HCT116 (cell line): Measurements from ENCODE around the gene REPS2. TPM values are rescaled to one million over a fixed set of nuclear protein-coding genes. Genes with fewer than 3 reads are reported as not detected.

Experiments
- ATAC-seq: fragments of 200-7000 bp; cut with Tn5 transposase; 2 replicates; pipeline ENCODE4 v1.9.1; 2020; ENCODE audit warnings: mild to moderate bottlenecking, moderate library complexity
- BruUV-seq: library from RNA; stranded (reverse); fragments of 400-500 nt; replicated peaks from 2 replicates; lab custom pipeline; 2021; lab: Mats Ljungman, UMichigan
- CTCF ChIA-PET: fragments of 300-600 bp; sonication (Branson Sonifier 250); formaldehyde crosslinking; loops from one replicate; lab custom pipeline; 2021; ENCODE audit warnings: antibody characterized with exemption; lab: Charles Lee
- POLR2A ChIA-PET: fragments of 300-600, 350-600 bp; sonication (Branson Sonifier 250); formaldehyde crosslinking; loops from one replicate; lab custom pipeline; 2021; ENCODE audit warnings: antibody characterized with exemption; lab: Charles Lee
- RAD21 ChIA-PET, 2 experiments: fragments of 300-600 bp; sonication (Branson Sonifier 250); formaldehyde crosslinking; loops; one replicate each; lab custom pipeline; 2023; ENCODE audit warnings: low total read pairs in 2 of 2; ENCODE audit not compliant: uncharacterized antibody in 2 of 2, unreplicated experiment in 2 of 2, low non-redundant PET in 1 of 2; lab: Charles Lee
- DNase-seq: peaks from one replicate; pipeline ENCODE4 v3.0.0-alpha.2; 2010; ENCODE audit warnings: low read depth, low spot score
- H2AFZ ChIP-seq: fragments of 200-600 bp; shearing (Covaris generic), sonication (generic); 2 replicates; pipeline ENCODE4 v1.6.1; 2017; ENCODE audit warnings: low read depth, mixed run types, mixed read lengths, antibody characterized with exemption, low read length; ENCODE audit not compliant: poor library complexity, severe bottlenecking
- H3K27ac ChIP-seq: 2 replicates; pipeline ENCODE4 v1.5.1; 2012; ENCODE audit warnings: low read depth, low read length
- H3K27me3 ChIP-seq: fragments of 200-600 bp; sonication (generic); 2 replicates; pipeline ENCODE4 v1.6.1; 2016; ENCODE audit warnings: mixed run types, low read length, mixed read lengths; ENCODE audit not compliant: insufficient read depth
- H3K36me3 ChIP-seq, 2 experiments: fragments of 200-500 bp in 1 of 2; fragments of 200-600 bp in 1 of 2; sonication (Bioruptor generic) in 1 of 2; sonication (generic) in 1 of 2; 2 replicates each; pipeline versions ENCODE4 v1.5.1 to v1.6.1; 2014 to 2016; ENCODE audit warnings: low read length in 2 of 2, inconsistent platforms in 1 of 2, mixed read lengths in 1 of 2, mixed run types in 1 of 2; ENCODE audit not compliant: insufficient read depth in 2 of 2, control insufficient read depth in 1 of 2
- H3K4me1 ChIP-seq, 2 experiments: fragments of 200-600 bp in 1 of 2; sonication (generic) in 1 of 2; 2 replicates each; pipeline versions ENCODE4 v1.5.1 to v1.6.1; 2012 to 2017; ENCODE audit warnings: low read length in 2 of 2, inconsistent platforms in 1 of 2, mild to moderate bottlenecking in 1 of 2, mixed read lengths in 1 of 2, mixed run types in 1 of 2, moderate library complexity in 1 of 2; ENCODE audit not compliant: insufficient read depth in 2 of 2, control insufficient read depth in 1 of 2
- H3K4me2 ChIP-seq: fragments of 200-600 bp; sonication (generic); 2 replicates; pipeline ENCODE4 v1.6.1; 2017; ENCODE audit warnings: mixed run types, low read length, mixed read lengths
- H3K4me3 ChIP-seq, 2 experiments: fragments of 200-600 bp in 1 of 2; sonication (generic) in 1 of 2; replicated peaks in 1 of 2; 2 replicates each; pipeline ENCODE4 v1.5.1; 2011 to 2016; ENCODE audit warnings: low read length in 2 of 2, control low read depth in 1 of 2, low read depth in 1 of 2, mild to moderate bottlenecking in 1 of 2, mixed read lengths in 1 of 2, mixed run types in 1 of 2
- H3K79me2 ChIP-seq: fragments of 200-600 bp; sonication (generic); 2 replicates; pipeline ENCODE4 v1.6.1; 2017; ENCODE audit warnings: mild to moderate bottlenecking, mixed run types, low read length, moderate library complexity, mixed read lengths; ENCODE audit not compliant: insufficient read depth
- H3K9ac ChIP-seq: fragments of 200-600 bp; sonication (generic); 2 replicates; pipeline ENCODE4 v1.6.1; 2016; ENCODE audit warnings: low read length, mixed read lengths
- H3K9me2 ChIP-seq: fragments of 200-600 bp; sonication (generic), shearing (Covaris generic); 2 replicates; pipeline ENCODE4 v1.6.1; 2017; ENCODE audit warnings: mixed run types, mild to moderate bottlenecking, moderate library complexity; ENCODE audit not compliant: insufficient read depth
- H3K9me3 ChIP-seq, 2 experiments: fragments of 200-500 bp in 1 of 2; fragments of 200-600 bp in 1 of 2; sonication (Bioruptor generic) in 1 of 2; sonication (generic) in 1 of 2; 2 replicates each; pipeline ENCODE4 v1.6.1; 2014 to 2017; ENCODE audit warnings: low read length in 2 of 2, mixed read lengths in 2 of 2, inconsistent platforms in 1 of 2, low read depth in 1 of 2, mild to moderate bottlenecking in 1 of 2, mixed run types in 1 of 2, moderate library complexity in 1 of 2; ENCODE audit not compliant: control insufficient read depth in 1 of 2, insufficient read depth in 1 of 2
- H4K20me1 ChIP-seq: fragments of 200-600 bp; sonication (generic), shearing (Covaris generic); 2 replicates; pipeline ENCODE4 v1.6.1; 2017; ENCODE audit warnings: mixed run types, mild to moderate bottlenecking, moderate library complexity; ENCODE audit not compliant: insufficient read depth
- CBX3 ChIP-seq: IDR thresholded peaks from 2 replicates; pipeline ENCODE4 v1.6.1; 2012; ENCODE audit warnings: low read depth
- CEBPB ChIP-seq: IDR thresholded peaks from 2 replicates; pipeline ENCODE4 v1.6.1; 2012; ENCODE audit warnings: low read depth
- EGR1 ChIP-seq: IDR thresholded peaks from 2 replicates; pipeline ENCODE4 v1.6.1; 2012; ENCODE audit warnings: low read depth
- ELF1 ChIP-seq: IDR thresholded peaks from 2 replicates; pipeline ENCODE4 v1.6.1; 2012; ENCODE audit warnings: low read depth, borderline replicate concordance
- EZH2 ChIP-seq: fragments of 200-600 bp; sonication (generic); IDR thresholded peaks from 2 replicates; pipeline ENCODE4 v1.6.1; 2017; ENCODE audit warnings: antibody characterized with exemption, mixed run types
- EZH2phosphoT487 ChIP-seq: fragments of 200-600 bp; IDR thresholded peaks from 2 replicates; pipeline ENCODE4 v1.6.1; 2018; ENCODE audit warnings: antibody characterized with exemption, borderline replicate concordance
- FOSL1 ChIP-seq: IDR thresholded peaks from 2 replicates; pipeline ENCODE4 v1.6.1; 2012; ENCODE audit warnings: low read depth
- JUND ChIP-seq: IDR thresholded peaks from 2 replicates; pipeline ENCODE4 v1.6.1; 2012
- POLR2AphosphoS5 ChIP-seq: IDR thresholded peaks from 2 replicates; pipeline ENCODE4 v1.6.1; 2011; ENCODE audit warnings: mild to moderate bottlenecking, low read depth, low read length, moderate library complexity
- RAD21 ChIP-seq: IDR thresholded peaks from 2 replicates; pipeline ENCODE4 v1.6.1; 2012; ENCODE audit warnings: low read depth, mild to moderate bottlenecking
- SIN3A ChIP-seq: IDR thresholded peaks from 2 replicates; pipeline ENCODE4 v1.6.1; 2012; ENCODE audit warnings: low read depth
- TCF7L2 ChIP-seq: IDR thresholded peaks from 2 replicates; pipeline ENCODE4 v1.7.0; 2011; ENCODE audit warnings: borderline replicate concordance, inconsistent platforms; ENCODE audit not compliant: insufficient read depth, insufficient read length; ENCODE audit errors: extremely low read depth
- intact Hi-C: fragments of 100-400 bp; cut with micrococcal nuclease; formaldehyde crosslinking; loops from 2 replicates; pipeline ENCODE4 v1.10.0; 2022
- total RNA-seq: library from RNA; stranded (reverse); gene quantifications from one replicate; pipeline ENCODE4 v1.2.1, GENCODE V29; 2021; ENCODE audit not compliant: unreplicated experiment
- TF ChIP-seq, protein P1 (sequence below): IDR thresholded peaks from 2 replicates; pipeline ENCODE4 v1.6.1; 2012; ENCODE audit warnings: low read depth
- TF ChIP-seq, protein P2 (sequence below): IDR thresholded peaks from 2 replicates; pipeline ENCODE4 v1.6.1; 2012

The REPS2 gene
- total RNA-seq, 1 experiment from 2014 or later, result 4.5 TPM

DNA sequence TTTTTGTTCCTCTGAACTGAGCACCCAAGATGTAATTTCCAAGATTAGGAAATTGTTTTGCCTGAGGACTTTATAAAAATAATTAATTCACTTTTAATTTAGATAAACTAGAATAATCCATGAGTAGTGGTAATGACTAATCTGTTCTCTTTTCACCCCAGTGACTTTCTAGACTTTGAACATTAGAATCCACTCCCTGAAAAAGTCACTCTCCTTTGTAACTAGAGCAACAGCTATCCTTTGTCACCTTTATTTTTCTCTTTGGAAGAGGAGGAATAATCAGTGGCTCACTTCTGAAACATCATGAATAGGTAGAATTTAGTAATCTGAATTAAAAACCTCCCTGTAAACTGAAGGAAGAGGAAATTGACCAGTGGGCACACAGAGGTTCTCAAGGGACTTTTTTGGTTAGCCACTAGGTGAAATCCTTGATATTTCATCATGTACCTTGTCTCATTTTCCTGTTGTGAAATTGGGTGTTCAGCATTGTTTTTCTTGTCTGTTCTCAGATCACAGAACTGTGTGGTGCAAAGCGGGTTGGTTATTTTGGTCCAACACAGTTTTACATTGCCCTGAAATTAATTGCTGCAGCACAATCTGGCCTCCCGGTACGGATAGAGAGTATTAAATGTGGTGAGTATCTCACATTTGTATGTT, 59.4 kb downstream of the REPS2 start:
- BruUV-seq, result no TSS peak
- H3K27ac ChIP-seq, result no peak overlapping the region
- H3K9me2 ChIP-seq, result no peaks in the 10 kb centered on the region
- CTCF ChIA-PET, result no interaction called here
- H3K79me2 ChIP-seq, result no peaks in the 10 kb centered on the region
- TF ChIP-seq POLR2AphosphoS5, result no peak
- TF ChIP-seq SIN3A, result no peak
- no peak for TF ChIP-seq EGR1
- TF ChIP-seq, protein P1, sequence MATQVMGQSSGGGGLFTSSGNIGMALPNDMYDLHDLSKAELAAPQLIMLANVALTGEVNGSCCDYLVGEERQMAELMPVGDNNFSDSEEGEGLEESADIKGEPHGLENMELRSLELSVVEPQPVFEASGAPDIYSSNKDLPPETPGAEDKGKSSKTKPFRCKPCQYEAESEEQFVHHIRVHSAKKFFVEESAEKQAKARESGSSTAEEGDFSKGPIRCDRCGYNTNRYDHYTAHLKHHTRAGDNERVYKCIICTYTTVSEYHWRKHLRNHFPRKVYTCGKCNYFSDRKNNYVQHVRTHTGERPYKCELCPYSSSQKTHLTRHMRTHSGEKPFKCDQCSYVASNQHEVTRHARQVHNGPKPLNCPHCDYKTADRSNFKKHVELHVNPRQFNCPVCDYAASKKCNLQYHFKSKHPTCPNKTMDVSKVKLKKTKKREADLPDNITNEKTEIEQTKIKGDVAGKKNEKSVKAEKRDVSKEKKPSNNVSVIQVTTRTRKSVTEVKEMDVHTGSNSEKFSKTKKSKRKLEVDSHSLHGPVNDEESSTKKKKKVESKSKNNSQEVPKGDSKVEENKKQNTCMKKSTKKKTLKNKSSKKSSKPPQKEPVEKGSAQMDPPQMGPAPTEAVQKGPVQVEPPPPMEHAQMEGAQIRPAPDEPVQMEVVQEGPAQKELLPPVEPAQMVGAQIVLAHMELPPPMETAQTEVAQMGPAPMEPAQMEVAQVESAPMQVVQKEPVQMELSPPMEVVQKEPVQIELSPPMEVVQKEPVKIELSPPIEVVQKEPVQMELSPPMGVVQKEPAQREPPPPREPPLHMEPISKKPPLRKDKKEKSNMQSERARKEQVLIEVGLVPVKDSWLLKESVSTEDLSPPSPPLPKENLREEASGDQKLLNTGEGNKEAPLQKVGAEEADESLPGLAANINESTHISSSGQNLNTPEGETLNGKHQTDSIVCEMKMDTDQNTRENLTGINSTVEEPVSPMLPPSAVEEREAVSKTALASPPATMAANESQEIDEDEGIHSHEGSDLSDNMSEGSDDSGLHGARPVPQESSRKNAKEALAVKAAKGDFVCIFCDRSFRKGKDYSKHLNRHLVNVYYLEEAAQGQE, result no peak
- TF ChIP-seq, protein P2, sequence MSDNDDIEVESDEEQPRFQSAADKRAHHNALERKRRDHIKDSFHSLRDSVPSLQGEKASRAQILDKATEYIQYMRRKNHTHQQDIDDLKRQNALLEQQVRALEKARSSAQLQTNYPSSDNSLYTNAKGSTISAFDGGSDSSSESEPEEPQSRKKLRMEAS, result no peak
- no peak for TF ChIP-seq FOSL1
- TF ChIP-seq ELF1, result no peak
- TF ChIP-seq CBX3, result no peak
- no peak for TF ChIP-seq EZH2
- no peak for TF ChIP-seq CEBPB
- TF ChIP-seq JUND, result no peak
- no peak for TF ChIP-seq EZH2phosphoT487
- no peak for TF ChIP-seq RAD21
- no peak for TF ChIP-seq TCF7L2
- H3K36me3 ChIP-seq, result no peaks in the 10 kb centered on the region
- no peak overlapping the region for H3K4me3 ChIP-seq
- no peaks in the 10 kb centered on the region for H3K27me3 ChIP-seq
- no peak overlapping the region for H2AFZ ChIP-seq
- no peaks in the 10 kb centered on the region for H3K9me3 ChIP-seq
- H4K20me1 ChIP-seq, result no peaks in the 10 kb centered on the region
- H3K9ac ChIP-seq, result no peak overlapping the region
- DNase-seq (no peak), ATAC-seq (no peak)
- intact Hi-C loops, result no loop called here
- POLR2A ChIA-PET, result no interaction called here
- H3K4me1 ChIP-seq, result no peaks in the 10 kb centered on the region
- no peak overlapping the region for H3K4me2 ChIP-seq
- RAD21 ChIA-PET, result no interaction called here
